ENCODE measurements around the gene ASPRV1.

DNA sequence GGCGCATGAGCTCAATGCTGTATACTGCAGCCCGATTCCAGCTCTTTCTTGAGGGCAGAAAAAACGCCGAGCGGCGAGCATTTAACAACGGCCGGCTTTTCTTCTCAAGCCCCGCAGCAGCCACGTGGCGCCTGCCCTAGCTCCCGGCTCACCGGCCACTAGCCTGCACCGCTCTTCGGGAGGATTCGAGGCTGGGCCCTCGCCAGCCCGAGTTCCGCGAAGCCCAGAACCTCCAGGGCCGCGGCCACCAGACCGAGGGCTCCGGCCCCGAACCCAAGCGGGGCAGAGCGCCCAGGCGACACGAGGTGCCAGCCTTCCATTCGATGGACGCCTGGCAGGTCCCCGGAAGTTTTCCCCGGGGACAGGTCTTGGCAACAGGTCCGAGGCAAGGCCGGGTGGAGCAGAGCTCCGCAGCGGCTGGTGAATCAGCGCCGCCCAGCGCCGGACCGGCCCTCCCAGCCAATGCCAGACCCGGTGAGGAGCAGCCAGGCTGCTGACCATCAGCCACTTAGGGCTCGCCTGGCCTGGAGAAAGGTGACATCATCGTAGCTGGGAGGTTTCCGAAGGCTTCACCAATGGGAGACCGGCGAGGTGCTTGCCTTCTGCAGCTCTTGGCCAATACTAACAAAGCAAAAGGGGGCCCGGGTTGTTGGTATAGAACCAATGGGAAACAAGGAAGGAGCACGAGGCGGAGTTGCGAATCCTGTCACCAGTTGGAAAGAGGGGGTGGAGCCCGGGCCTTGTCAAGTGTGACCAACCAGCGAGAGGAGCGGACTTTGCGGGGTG is 47.1 kb downstream of the ASPRV1 start:
- TF ChIP-seq, protein P1, sequence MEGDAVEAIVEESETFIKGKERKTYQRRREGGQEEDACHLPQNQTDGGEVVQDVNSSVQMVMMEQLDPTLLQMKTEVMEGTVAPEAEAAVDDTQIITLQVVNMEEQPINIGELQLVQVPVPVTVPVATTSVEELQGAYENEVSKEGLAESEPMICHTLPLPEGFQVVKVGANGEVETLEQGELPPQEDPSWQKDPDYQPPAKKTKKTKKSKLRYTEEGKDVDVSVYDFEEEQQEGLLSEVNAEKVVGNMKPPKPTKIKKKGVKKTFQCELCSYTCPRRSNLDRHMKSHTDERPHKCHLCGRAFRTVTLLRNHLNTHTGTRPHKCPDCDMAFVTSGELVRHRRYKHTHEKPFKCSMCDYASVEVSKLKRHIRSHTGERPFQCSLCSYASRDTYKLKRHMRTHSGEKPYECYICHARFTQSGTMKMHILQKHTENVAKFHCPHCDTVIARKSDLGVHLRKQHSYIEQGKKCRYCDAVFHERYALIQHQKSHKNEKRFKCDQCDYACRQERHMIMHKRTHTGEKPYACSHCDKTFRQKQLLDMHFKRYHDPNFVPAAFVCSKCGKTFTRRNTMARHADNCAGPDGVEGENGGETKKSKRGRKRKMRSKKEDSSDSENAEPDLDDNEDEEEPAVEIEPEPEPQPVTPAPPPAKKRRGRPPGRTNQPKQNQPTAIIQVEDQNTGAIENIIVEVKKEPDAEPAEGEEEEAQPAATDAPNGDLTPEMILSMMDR (conservative IDR thresholded peaks at IDR 0.05): peak; percentile 26
- TF ChIP-seq ZFX (IDR thresholded peaks at IDR 0.05): no peak

All from C4-2B (cell line).